ENCODE measurements around the gene AGFG1. TPM values are rescaled to one million over a fixed set of nuclear protein-coding genes. Genes with fewer than 3 reads are reported as not detected.

The AGFG1 gene
- total and polyA plus RNA-seq, 9 donors, result 21.3 to 78.9 (median 49.9) TPM

GRCh38 chr2:227509824-227510619, 38.1 kb downstream of the AGFG1 start:
- no peaks in the 10 kb centered on the region for H3K36me3 ChIP-seq
- intact Hi-C loops (cut with DNase I), result no loop called here
- no peak overlapping the region for H3K27ac ChIP-seq
- H3K9me3 ChIP-seq, result no peaks in the 10 kb centered on the region
- H3K4me3 ChIP-seq, result no peak overlapping the region
- WGBS, 3 donors, result 20 to 35% (median 22%) methylated on average over 4 of the region's 4 CpGs
- TF ChIP-seq EP300 (IDR thresholded peaks at IDR 0.05) (no peak), POLR2A (IDR thresholded peaks at IDR 0.05) (no peak)
- DNase-seq, result no peak
- H3K4me1 ChIP-seq (ENCODE audit: insufficient read depth), result peaks cover 11% of the 10 kb centered on the region
- no peaks in the 10 kb centered on the region for H3K27me3 ChIP-seq

DNA sequence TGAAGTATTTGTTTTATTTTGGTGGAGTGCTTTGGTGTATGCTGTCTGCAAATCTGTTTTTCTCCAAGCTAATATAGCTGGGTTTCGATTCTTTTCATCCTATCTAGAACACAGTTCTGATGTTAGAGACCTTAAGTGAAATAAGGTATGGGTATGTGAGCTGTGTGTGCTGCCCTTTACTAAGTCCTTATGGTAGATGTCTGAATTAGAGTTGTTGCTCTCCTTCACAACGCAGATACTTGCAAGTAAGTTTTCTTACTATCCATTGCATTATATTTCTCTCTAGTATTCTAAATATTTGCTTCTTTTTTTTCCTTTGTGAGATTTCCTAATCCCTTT, 38.6 kb downstream of the AGFG1 start:
- intact Hi-C loops (cut with DNase I), result no loop called here
- H3K9me3 ChIP-seq, result no peaks in the 10 kb centered on the region
- H3K27me3 ChIP-seq, result no peaks in the 10 kb centered on the region
- H3K27ac ChIP-seq, result no peak overlapping the region
- WGBS, 3 donors, result 6 to 39% (median 7%) methylated on average over 2 of the region's 2 CpGs
- TF ChIP-seq, protein P1, sequence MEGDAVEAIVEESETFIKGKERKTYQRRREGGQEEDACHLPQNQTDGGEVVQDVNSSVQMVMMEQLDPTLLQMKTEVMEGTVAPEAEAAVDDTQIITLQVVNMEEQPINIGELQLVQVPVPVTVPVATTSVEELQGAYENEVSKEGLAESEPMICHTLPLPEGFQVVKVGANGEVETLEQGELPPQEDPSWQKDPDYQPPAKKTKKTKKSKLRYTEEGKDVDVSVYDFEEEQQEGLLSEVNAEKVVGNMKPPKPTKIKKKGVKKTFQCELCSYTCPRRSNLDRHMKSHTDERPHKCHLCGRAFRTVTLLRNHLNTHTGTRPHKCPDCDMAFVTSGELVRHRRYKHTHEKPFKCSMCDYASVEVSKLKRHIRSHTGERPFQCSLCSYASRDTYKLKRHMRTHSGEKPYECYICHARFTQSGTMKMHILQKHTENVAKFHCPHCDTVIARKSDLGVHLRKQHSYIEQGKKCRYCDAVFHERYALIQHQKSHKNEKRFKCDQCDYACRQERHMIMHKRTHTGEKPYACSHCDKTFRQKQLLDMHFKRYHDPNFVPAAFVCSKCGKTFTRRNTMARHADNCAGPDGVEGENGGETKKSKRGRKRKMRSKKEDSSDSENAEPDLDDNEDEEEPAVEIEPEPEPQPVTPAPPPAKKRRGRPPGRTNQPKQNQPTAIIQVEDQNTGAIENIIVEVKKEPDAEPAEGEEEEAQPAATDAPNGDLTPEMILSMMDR (IDR thresholded peaks at IDR 0.05), result no peak
- TF ChIP-seq POLR2A (IDR thresholded peaks at IDR 0.05), result no peak
- TF ChIP-seq EP300 (IDR thresholded peaks at IDR 0.05), result no peak
- no peak overlapping the region for H3K4me3 ChIP-seq
- no peaks in the 10 kb centered on the region for H3K36me3 ChIP-seq
- DNase-seq, result no peak
- H3K4me1 ChIP-seq (ENCODE audit: insufficient read depth), result peaks cover 11% of the 10 kb centered on the region

GRCh38 chr2:227511239-227511930, 39.4 kb downstream of the AGFG1 start:
- TF ChIP-seq POLR2A (IDR thresholded peaks at IDR 0.05) (no peak), EP300 (IDR thresholded peaks at IDR 0.05) (no peak)
- TF ChIP-seq, protein P1 (IDR thresholded peaks at IDR 0.05), result no peak
- Histone ChIP-seq H3K4me3 (no peak overlapping the region), H3K9me3 (no peaks in the 10 kb centered on the region), H3K27me3 (no peaks in the 10 kb centered on the region), H3K36me3 (no peaks in the 10 kb centered on the region), H3K4me1 (ENCODE audit: insufficient read depth) (peaks cover 13% of the 10 kb centered on the region), H3K27ac (no peak overlapping the region)
- intact Hi-C loops (cut with DNase I), result no loop called here
- WGBS, 3 donors, result 85 to 89% (median 85%) methylated on average over 4 of the region's 4 CpGs
- DNase-seq, result no peak

DNA sequence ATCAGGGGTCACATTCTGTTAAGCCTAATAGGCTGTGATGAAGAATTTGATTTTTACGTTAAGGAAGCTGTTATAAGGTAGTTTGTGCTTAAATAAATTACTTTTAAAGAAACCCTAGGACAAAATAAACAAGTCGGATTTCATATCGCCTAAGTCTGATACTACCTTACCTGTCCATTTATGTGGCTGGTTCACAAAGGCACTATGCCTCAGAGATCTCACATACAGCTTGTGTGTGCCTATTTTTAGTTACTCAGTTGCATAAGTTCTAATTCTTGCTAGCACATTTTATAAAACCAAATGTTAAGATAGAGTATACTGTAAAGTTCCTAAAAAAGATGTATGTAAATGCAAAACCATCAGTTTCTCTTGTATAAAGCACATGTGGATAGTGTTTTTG, 40.0 kb downstream of the AGFG1 start:
- WGBS, 3 donors, result 81 to 89% (median 82%) methylated on average over 3 of the region's 3 CpGs
- no peaks in the 10 kb centered on the region for H3K27me3 ChIP-seq
- H3K4me1 ChIP-seq (ENCODE audit: insufficient read depth), result peaks cover 14% of the 10 kb centered on the region
- no peak overlapping the region for H3K27ac ChIP-seq
- no peaks in the 10 kb centered on the region for H3K36me3 ChIP-seq
- no peak for DNase-seq
- H3K4me3 ChIP-seq, result no peak overlapping the region
- intact Hi-C loops (cut with DNase I), result no loop called here
- H3K9me3 ChIP-seq, result no peaks in the 10 kb centered on the region
- no peak for TF ChIP-seq POLR2A (IDR thresholded peaks at IDR 0.05)
- no peak for TF ChIP-seq EP300 (IDR thresholded peaks at IDR 0.05)
- TF ChIP-seq, protein P1 (IDR thresholded peaks at IDR 0.05), result no peak

DNA sequence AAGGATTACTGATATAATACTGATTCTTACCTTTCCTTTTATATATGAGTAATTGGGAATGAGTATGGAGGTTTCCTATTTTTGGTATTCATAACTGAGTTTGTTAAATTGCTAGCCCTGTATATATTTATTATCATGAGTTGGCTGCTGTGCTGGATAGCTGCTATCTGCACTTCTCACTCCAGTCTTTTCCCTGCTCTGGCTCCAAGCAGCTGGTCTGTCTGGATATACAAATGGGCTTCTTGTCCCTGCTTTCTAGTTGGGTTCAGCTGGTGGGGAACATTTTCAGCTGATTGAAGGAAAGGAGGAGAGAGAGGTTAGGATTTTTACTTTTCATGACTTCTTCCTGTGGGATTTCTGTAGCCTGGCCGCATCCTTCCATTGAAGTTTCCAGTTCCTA, 41.2 kb downstream of the AGFG1 start:
- intact Hi-C loops (cut with DNase I), result no loop called here
- Histone ChIP-seq H3K36me3 (no peaks in the 10 kb centered on the region), H3K9me3 (no peaks in the 10 kb centered on the region), H3K27ac (no peak overlapping the region), H3K4me3 (no peak overlapping the region), H3K27me3 (no peaks in the 10 kb centered on the region), H3K4me1 (ENCODE audit: insufficient read depth) (peaks cover 18% of the 10 kb centered on the region)
- TF ChIP-seq, protein P1 (IDR thresholded peaks at IDR 0.05), result no peak
- no peak for DNase-seq
- WGBS, 3 donors, result 25 to 41% (median 32%) methylated on average over 1 of the region's 1 CpG
